ENCODE results near the gene CSTPP1.

The CSTPP1 gene

DNA sequence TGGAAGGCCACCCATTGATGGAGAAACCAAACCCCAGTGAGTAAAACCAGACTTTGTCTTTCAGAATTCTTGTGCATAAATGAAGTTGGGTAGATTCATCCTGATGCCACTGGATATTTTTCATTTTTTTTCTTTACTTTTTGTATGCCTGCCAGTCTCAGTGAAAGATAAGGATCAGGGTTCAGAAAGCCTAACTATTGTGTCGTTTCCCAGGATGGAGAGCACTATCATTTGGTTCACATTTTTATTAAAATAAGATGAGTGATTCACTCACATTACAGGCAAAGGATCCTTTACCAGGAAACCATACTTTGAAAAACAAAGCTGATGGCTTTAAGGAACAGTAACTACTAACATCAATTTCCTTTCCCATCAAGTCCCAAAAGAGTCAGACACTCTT lies 188.1 kb downstream of the CSTPP1 start:
- H3K4me3 Mint-ChIP-seq = no peak overlapping the region
- H3K27ac Mint-ChIP-seq = no peak overlapping the region
- TF ChIP-seq, protein P1, sequence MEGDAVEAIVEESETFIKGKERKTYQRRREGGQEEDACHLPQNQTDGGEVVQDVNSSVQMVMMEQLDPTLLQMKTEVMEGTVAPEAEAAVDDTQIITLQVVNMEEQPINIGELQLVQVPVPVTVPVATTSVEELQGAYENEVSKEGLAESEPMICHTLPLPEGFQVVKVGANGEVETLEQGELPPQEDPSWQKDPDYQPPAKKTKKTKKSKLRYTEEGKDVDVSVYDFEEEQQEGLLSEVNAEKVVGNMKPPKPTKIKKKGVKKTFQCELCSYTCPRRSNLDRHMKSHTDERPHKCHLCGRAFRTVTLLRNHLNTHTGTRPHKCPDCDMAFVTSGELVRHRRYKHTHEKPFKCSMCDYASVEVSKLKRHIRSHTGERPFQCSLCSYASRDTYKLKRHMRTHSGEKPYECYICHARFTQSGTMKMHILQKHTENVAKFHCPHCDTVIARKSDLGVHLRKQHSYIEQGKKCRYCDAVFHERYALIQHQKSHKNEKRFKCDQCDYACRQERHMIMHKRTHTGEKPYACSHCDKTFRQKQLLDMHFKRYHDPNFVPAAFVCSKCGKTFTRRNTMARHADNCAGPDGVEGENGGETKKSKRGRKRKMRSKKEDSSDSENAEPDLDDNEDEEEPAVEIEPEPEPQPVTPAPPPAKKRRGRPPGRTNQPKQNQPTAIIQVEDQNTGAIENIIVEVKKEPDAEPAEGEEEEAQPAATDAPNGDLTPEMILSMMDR (IDR thresholded peaks at IDR 0.05; ENCODE audit: unreplicated experiment in 3 of 3) = no peak
- no peaks in the 10 kb centered on the region for H3K27me3 Mint-ChIP-seq (ENCODE audit: low read depth)
- H3K9me3 Mint-ChIP-seq = no peaks in the 10 kb centered on the region
- H3K4me1 Mint-ChIP-seq = no peaks in the 10 kb centered on the region
- peaks cover 3% of the 10 kb centered on the region for H3K36me3 Mint-ChIP-seq (ENCODE audit: low read depth)

DNA sequence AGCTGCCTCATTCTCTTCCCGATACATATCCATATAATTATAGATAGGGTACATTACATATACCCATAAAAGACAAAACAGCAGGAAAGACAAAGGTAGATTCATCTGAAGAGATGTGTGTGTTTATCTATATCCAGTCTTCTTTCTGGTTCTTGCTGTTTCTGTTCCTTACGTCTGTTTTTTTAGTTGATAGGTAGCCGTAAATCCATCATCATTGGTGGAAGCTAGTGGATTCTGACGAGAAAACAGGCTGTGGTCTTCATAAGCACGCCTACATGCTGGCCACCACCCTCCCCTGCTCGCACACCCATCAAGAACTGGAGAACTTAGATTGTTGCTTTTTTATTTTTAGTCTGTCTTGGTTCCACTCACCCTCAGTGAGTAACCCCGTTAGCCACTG lies 188.5 kb downstream of the CSTPP1 start:
- peak overlapping the region in 1 of 3 experiments; percentile 50 for H3K27ac Mint-ChIP-seq

DNA sequence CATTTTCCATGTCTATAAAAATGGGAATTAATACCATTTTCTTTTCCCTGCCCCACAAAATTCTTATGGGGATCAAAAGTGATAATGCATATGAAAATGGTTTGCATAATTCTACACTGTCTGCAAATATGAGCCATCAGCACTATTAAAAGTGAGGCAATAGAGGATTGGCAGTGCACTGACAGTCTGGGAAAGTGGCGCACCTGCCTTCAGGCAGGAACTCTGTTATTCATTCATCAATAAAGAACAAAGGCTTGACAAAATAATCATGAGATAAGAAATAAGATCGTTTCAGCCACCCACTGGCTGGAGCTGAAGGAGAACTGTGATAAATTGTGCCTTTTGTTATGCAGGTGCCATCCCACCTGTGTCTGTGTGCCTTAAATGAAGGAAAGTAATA lies 190.7 kb downstream of the CSTPP1 start:
- H3K4me3 Mint-ChIP-seq = no peak overlapping the region
- TF ChIP-seq, protein P1 (IDR thresholded peaks at IDR 0.05; ENCODE audit: unreplicated experiment in 3 of 3) = no peak
- no peak overlapping the region for H3K27ac Mint-ChIP-seq
- H3K4me1 Mint-ChIP-seq = peaks cover 11% of the 10 kb centered on the region
- no peaks in the 10 kb centered on the region for H3K9me3 Mint-ChIP-seq
- H3K36me3 Mint-ChIP-seq (ENCODE audit: low read depth) = peaks cover 3% of the 10 kb centered on the region
- no peaks in the 10 kb centered on the region for H3K27me3 Mint-ChIP-seq (ENCODE audit: low read depth)

More for the DNA sequence above, 188.5 kb downstream of the CSTPP1 start:
- Mint-ChIP-seq H3K4me1 (no peaks in the 10 kb centered on the region), H3K9me3 (no peaks in the 10 kb centered on the region), H3K4me3 (no peak overlapping the region), H3K27me3 (ENCODE audit: low read depth) (no peaks in the 10 kb centered on the region), H3K36me3 (ENCODE audit: low read depth) (peaks cover 3% of the 10 kb centered on the region)
- TF ChIP-seq, protein P1 (IDR thresholded peaks at IDR 0.05; ENCODE audit: unreplicated experiment in 3 of 3) = no peak

DNA sequence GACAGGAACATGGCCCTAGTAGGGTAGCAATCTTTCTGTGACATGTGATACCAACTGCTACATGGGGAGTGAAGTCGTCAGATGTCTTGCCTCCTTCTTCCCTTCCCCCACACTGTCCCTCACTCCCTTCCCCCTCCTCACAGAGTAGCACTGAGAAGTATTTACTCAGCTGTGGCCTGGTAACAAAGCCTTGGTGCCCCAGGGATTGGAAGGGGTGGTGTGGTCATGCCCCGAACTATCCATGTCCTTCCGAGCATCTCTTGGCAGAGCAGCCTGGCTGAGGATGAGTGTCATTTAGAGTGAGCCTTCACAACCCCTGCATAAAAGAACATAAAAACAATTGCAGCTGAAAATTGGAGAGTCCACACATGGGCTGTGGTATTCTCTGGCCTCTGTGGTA lies 194.0 kb downstream of the CSTPP1 start:
- no peaks in the 10 kb centered on the region for H3K9me3 Mint-ChIP-seq

DNA sequence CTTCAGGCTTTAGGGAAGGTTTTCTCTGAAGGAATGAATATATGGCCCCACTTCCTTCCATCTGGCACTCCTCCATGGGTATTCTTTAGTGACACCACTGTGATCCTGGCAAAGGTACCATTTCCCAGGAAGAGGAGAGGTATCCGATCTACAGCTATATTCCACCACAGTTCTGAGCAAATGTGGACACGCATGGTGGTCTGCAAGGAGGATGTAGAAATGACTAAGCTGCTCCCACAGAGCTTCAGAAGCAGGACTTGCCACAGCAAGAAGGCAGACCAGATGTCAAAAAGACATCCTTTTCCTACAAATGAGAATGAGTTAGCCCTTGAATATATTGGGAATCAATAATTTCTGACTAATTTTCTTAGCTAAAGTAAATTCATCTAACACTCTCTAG lies 194.6 kb downstream of the CSTPP1 start:
- Mint-ChIP-seq H3K9me3 (no peaks in the 10 kb centered on the region), H3K4me1 (peaks cover 11% of the 10 kb centered on the region), H3K27me3 (ENCODE audit: low read depth) (peaks cover 4% of the 10 kb centered on the region), H3K36me3 (ENCODE audit: low read depth) (peaks cover 3% of the 10 kb centered on the region), H3K27ac (peak overlapping the region in 1 of 3 experiments; percentile 24), H3K4me3 (no peak overlapping the region)
- TF ChIP-seq, protein P1 (IDR thresholded peaks at IDR 0.05; ENCODE audit: unreplicated experiment in 3 of 3) = no peak

More for the DNA sequence above, 194.0 kb downstream of the CSTPP1 start:
- no peak overlapping the region for H3K27ac Mint-ChIP-seq
- TF ChIP-seq, protein P1 (IDR thresholded peaks at IDR 0.05; ENCODE audit: unreplicated experiment in 3 of 3) = no peak
- peaks cover 11% of the 10 kb centered on the region for H3K4me1 Mint-ChIP-seq
- H3K27me3 Mint-ChIP-seq (ENCODE audit: low read depth) = peaks cover 4% of the 10 kb centered on the region
- H3K36me3 Mint-ChIP-seq (ENCODE audit: low read depth) = peaks cover 3% of the 10 kb centered on the region
- no peak overlapping the region for H3K4me3 Mint-ChIP-seq

DNA sequence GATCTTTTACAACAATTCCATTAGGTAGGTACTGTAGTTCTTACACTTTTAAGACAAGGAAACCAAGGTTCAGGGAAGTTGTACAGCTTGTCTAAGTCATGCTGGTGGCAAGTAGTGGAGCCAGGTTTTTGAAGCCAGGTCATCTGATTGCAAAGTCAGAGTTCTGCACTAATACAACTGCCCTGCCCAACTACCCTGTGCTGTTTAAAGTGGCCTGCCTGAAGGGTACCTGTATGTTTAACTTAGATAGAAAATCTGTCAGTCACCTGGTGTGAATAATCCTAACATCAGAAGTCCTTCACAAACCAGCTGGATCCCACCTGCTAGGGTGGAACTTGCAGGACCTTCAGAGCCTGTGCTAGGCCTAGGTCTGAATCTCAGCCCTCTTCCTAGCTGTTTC lies 195.9 kb downstream of the CSTPP1 start:
- Mint-ChIP-seq H3K27me3 (ENCODE audit: low read depth) (peaks cover 4% of the 10 kb centered on the region), H3K4me1 (peaks cover 11% of the 10 kb centered on the region), H3K4me3 (no peak overlapping the region), H3K27ac (no peak overlapping the region), H3K36me3 (ENCODE audit: low read depth) (peaks cover 12% of the 10 kb centered on the region), H3K9me3 (no peaks in the 10 kb centered on the region)
- TF ChIP-seq, protein P1 (IDR thresholded peaks at IDR 0.05; ENCODE audit: unreplicated experiment in 3 of 3) = no peak
